A549 (cell line): ENCODE data around the gene ZNF841.

Experiments used
- BHLHE40 ChIP-seq: IDR thresholded peaks from 2 replicates; pipeline ENCODE4 v1.6.1; 2012; ENCODE audit warnings: low read depth, low read length, inconsistent platforms
- CBX8 ChIP-seq: fragments of 200-600 bp; sonication (generic); IDR thresholded peaks from 2 replicates; pipeline ENCODE4 v1.6.1; 2016
- EP300 ChIP-seq, 2 experiments: fragments of >200 bp; sonication (Bioruptor Twin); formaldehyde crosslinking; IDR thresholded peaks; 2 replicates in 1 of 2; 3 replicates in 1 of 2; pipeline ENCODE4 v1.6.1; 2016 to 2017
- KDM1A ChIP-seq: fragments of 200-600 bp; sonication (generic); IDR thresholded peaks from 2 replicates; pipeline ENCODE4 v1.6.1; 2016; ENCODE audit warnings: low read depth, mild to moderate bottlenecking
- POLR2A ChIP-seq: IDR thresholded peaks from 2 replicates; pipeline ENCODE4 v1.6.1; 2012; ENCODE audit warnings: mild to moderate bottlenecking, low read length
- RAD21 ChIP-seq, 2 experiments: fragments of >200 bp in 1 of 2; sonication (Bioruptor Twin) in 1 of 2; formaldehyde crosslinking in 1 of 2; IDR thresholded peaks in 1 of 2; conservative IDR thresholded peaks in 1 of 2; 2 replicates in 1 of 2; 3 replicates in 1 of 2; pipeline ENCODE4 v1.6.1; 2012 to 2018; ENCODE audit warnings: inconsistent platforms in 1 of 2
- RFX5 ChIP-seq: fragments of 450-650 bp; IDR thresholded peaks from 2 replicates; pipeline ENCODE4 v1.7.1; 2014; ENCODE audit warnings: antibody characterized with exemption, mild to moderate bottlenecking, moderate library complexity
- RNF2 ChIP-seq: fragments of 200-600 bp; sonication (generic); IDR thresholded peaks from 2 replicates; pipeline ENCODE4 v1.6.1; 2016; ENCODE audit warnings: low read depth, mild to moderate bottlenecking, antibody characterized with exemption, moderate library complexity, borderline replicate concordance
- SREBF2 ChIP-seq: fragments of 450-650 bp; IDR thresholded peaks from 2 replicates; pipeline ENCODE4 v1.6.1; 2014; ENCODE audit warnings: mild to moderate bottlenecking, moderate library complexity
- ZNF302 ChIP-seq: fragments of 250-450 bp; sonication (Bioruptor Pico); IDR thresholded peaks from 2 replicates; pipeline ENCODE4 v1.9.0; 2021; ENCODE audit warnings: inconsistent platforms, mild to moderate bottlenecking, moderate library complexity
- TF ChIP-seq, protein P1 (sequence below): fragments of >200 bp; sonication (Bioruptor Twin); formaldehyde crosslinking; IDR thresholded peaks from 3 replicates; pipeline ENCODE4 v1.5.1; 2016
- TF ChIP-seq, protein P2 (sequence below): IDR thresholded peaks from 2 replicates; pipeline ENCODE4 v1.6.1; 2012; ENCODE audit warnings: low read depth, borderline replicate concordance
- TF ChIP-seq, protein P3 (sequence below): IDR thresholded peaks from 2 replicates; pipeline ENCODE4 v1.6.1; 2012

DNA sequence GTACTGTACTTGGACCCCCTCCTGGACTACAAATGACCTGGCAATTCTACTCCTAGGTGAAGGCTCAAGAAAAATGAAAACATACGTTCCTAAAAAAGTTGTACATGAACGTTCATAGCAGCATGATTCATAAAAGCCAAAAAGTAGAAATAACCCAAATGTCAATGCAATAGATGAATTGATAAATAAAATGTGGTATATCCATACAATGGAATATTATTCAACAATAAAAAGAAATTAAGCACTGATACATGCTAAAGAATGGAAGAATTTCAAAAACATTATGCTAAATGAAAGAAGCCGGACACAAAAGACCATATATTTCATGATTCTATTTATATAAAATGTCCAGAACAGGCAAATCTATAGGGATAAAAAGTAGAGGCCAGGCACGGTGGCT lies 56.4 kb downstream of the ZNF841 start:
- TF ChIP-seq, protein P1, sequence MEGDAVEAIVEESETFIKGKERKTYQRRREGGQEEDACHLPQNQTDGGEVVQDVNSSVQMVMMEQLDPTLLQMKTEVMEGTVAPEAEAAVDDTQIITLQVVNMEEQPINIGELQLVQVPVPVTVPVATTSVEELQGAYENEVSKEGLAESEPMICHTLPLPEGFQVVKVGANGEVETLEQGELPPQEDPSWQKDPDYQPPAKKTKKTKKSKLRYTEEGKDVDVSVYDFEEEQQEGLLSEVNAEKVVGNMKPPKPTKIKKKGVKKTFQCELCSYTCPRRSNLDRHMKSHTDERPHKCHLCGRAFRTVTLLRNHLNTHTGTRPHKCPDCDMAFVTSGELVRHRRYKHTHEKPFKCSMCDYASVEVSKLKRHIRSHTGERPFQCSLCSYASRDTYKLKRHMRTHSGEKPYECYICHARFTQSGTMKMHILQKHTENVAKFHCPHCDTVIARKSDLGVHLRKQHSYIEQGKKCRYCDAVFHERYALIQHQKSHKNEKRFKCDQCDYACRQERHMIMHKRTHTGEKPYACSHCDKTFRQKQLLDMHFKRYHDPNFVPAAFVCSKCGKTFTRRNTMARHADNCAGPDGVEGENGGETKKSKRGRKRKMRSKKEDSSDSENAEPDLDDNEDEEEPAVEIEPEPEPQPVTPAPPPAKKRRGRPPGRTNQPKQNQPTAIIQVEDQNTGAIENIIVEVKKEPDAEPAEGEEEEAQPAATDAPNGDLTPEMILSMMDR: no peak
- no peak for TF ChIP-seq SREBF2
- TF ChIP-seq BHLHE40: no peak
- TF ChIP-seq EP300 (IDR thresholded peaks at IDR 0.05): no peak
- TF ChIP-seq RFX5: no peak
- TF ChIP-seq, protein P2, sequence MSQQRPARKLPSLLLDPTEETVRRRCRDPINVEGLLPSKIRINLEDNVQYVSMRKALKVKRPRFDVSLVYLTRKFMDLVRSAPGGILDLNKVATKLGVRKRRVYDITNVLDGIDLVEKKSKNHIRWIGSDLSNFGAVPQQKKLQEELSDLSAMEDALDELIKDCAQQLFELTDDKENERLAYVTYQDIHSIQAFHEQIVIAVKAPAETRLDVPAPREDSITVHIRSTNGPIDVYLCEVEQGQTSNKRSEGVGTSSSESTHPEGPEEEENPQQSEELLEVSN: no peak
- no peak for TF ChIP-seq ZNF302 (CRISPR knock-in tag)
- no peak for TF ChIP-seq POLR2A
- TF ChIP-seq, protein P3, sequence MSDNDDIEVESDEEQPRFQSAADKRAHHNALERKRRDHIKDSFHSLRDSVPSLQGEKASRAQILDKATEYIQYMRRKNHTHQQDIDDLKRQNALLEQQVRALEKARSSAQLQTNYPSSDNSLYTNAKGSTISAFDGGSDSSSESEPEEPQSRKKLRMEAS: no peak
- no peak for TF ChIP-seq RAD21 (conservative IDR thresholded peaks at IDR 0.05 in 1 of 2, IDR thresholded peaks at IDR 0.05 in 1 of 2)
- no peak for TF ChIP-seq KDM1A
- TF ChIP-seq CBX8: no peak
- TF ChIP-seq RNF2: no peak
